ENCODE results near the gene ANXA2R. TPM values are rescaled to one million over a fixed set of nuclear protein-coding genes. Genes with fewer than 3 reads are reported as not detected.

ANXA2R gene
- total and polyA plus RNA-seq, 4 donors: 0.57 to 2.8 (median 1.3) TPM

- H3K4me1 ChIP-seq (ENCODE audit: control insufficient read depth, insufficient read depth, low read length): peaks cover 18% of the 10 kb centered on the region
- peak overlapping the region; percentile 26 for H3K4me3 ChIP-seq (ENCODE audit: low read depth, low read length)
- WGBS (ENCODE audit: insufficient coverage): 4% methylated on average over 35 of the region's 39 CpGs
- H3K27ac ChIP-seq (ENCODE audit: low read depth, low read length): peak overlapping the region; percentile 15
- no peaks in the 10 kb centered on the region for H3K36me3 ChIP-seq (ENCODE audit: control insufficient read depth, insufficient read depth, low read length)
- peaks cover 97% of the 10 kb centered on the region for H3K27me3 ChIP-seq (ENCODE audit: control insufficient read depth, insufficient read depth, low read length)
- no peaks in the 10 kb centered on the region for H3K9me3 ChIP-seq (ENCODE audit: control insufficient read depth, insufficient read depth, low read length)
- peak in 3 of 6 donors; percentile 56 to 77 (median 73) for DNase-seq (ENCODE audit: low read depth in 4 of 6, low spot score in 6 of 6)
Measured at GRCh38 chr5:43019614-43020398, 20.3 kb downstream of the ANXA2R start.

DNA sequence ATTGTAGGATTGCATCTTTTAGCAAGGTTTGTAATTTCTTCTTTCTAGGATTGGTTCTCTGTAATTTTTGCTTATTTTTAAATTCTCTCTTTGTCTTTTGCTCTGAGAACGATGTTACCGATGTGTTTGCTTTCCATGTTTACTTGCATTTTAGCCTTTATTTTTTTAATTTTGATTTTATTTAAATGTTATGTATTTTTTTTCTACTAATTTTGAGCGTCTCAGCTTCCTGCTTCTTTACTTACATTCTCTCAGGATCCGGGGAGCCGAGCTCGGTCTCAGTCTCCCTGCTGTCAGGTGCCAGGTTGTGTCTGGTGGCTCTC is 20.9 kb downstream of the ANXA2R start:
- WGBS (ENCODE audit: insufficient coverage): 6% methylated on average over 3 of the region's 6 CpGs
- Histone ChIP-seq H3K27ac (ENCODE audit: low read depth, low read length) (no peak overlapping the region), H3K27me3 (ENCODE audit: control insufficient read depth, insufficient read depth, low read length) (peaks cover 94% of the 10 kb centered on the region), H3K9me3 (ENCODE audit: control insufficient read depth, insufficient read depth, low read length) (no peaks in the 10 kb centered on the region), H3K4me1 (ENCODE audit: control insufficient read depth, insufficient read depth, low read length) (peaks cover 18% of the 10 kb centered on the region), H3K4me3 (ENCODE audit: low read depth, low read length) (peak overlapping the region; percentile 26), H3K36me3 (ENCODE audit: control insufficient read depth, insufficient read depth, low read length) (no peaks in the 10 kb centered on the region)
- DNase-seq (ENCODE audit: low read depth in 4 of 6, low spot score in 6 of 6): no peak

GRCh38 chr5:43017428-43017815 is 22.7 kb downstream of the ANXA2R start:
- Histone ChIP-seq H3K4me3 (ENCODE audit: low read depth, low read length) (peak overlapping the region; percentile 17), H3K27ac (ENCODE audit: low read depth, low read length) (no peak overlapping the region), H3K4me1 (ENCODE audit: control insufficient read depth, insufficient read depth, low read length) (peaks cover 18% of the 10 kb centered on the region), H3K36me3 (ENCODE audit: control insufficient read depth, insufficient read depth, low read length) (no peaks in the 10 kb centered on the region), H3K9me3 (ENCODE audit: control insufficient read depth, insufficient read depth, low read length) (no peaks in the 10 kb centered on the region), H3K27me3 (ENCODE audit: control insufficient read depth, insufficient read depth, low read length) (peaks cover 79% of the 10 kb centered on the region)
- WGBS (ENCODE audit: insufficient coverage): 12% methylated on average over 9 of the region's 13 CpGs
- DNase-seq (ENCODE audit: low read depth in 4 of 6, low spot score in 6 of 6): peak in 1 of 6 donors; percentile 44

DNA sequence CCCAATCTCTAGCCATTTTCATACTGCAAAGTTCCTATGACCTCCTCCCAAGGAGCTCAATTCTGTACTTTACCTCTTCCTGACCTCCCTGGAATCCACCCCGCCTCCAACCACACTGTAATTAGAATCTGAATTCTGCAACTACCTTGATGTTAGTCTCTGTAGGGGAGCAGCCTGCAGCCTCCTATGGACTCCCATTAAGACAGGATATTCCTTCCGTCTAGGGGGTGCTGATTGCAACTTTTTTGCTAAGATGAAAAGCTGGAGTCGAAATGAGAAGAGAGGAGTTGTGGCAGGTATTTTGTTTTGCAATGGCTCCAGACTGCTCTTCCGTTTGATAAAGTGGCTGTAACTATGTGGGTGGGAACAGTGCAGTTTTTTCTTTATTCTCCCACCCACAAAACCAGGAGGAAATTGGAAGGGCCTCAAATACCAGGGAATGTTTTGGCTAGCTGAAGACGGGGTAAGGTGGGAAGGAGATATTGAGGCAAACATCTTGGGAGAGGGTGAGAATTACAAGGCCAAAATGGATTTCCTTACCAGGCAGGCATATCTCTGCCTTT is 23.8 kb downstream of the ANXA2R start:
- no peaks in the 10 kb centered on the region for H3K9me3 ChIP-seq (ENCODE audit: control insufficient read depth, insufficient read depth, low read length)
- H3K27ac ChIP-seq (ENCODE audit: low read depth, low read length): no peak overlapping the region
- peaks cover 78% of the 10 kb centered on the region for H3K27me3 ChIP-seq (ENCODE audit: control insufficient read depth, insufficient read depth, low read length)
- H3K36me3 ChIP-seq (ENCODE audit: control insufficient read depth, insufficient read depth, low read length): no peaks in the 10 kb centered on the region
- DNase-seq (ENCODE audit: low read depth in 4 of 6, low spot score in 6 of 6): no peak
- WGBS (ENCODE audit: insufficient coverage): 79% methylated on average over 2 of the region's 5 CpGs
- H3K4me1 ChIP-seq (ENCODE audit: control insufficient read depth, insufficient read depth, low read length): peaks cover 18% of the 10 kb centered on the region
- H3K4me3 ChIP-seq (ENCODE audit: low read depth, low read length): no peak overlapping the region

DNA sequence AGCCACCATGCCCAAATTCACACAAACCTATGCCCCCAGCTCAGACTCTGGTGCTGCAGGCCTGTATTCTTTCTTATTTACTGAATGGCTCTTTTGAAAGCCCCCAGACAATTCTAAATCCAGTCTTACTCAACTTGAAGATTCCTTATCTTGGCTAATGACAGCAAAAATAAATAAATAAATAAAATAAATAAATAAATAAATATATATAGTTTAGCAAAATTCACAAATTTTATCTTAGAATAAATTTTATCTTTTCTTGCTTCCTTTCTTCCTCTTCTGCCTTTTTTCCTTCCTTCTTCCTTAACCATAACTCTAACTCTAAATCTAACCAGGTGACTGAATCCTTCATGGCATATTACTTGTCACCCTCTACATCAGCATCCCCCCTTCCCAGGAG is 25.6 kb downstream of the ANXA2R start:
- no peaks in the 10 kb centered on the region for H3K36me3 ChIP-seq (ENCODE audit: control insufficient read depth, insufficient read depth, low read length)
- DNase-seq (ENCODE audit: low read depth in 4 of 6, low spot score in 6 of 6): no peak
- peaks cover 10% of the 10 kb centered on the region for H3K4me1 ChIP-seq (ENCODE audit: control insufficient read depth, insufficient read depth, low read length)
- no peaks in the 10 kb centered on the region for H3K9me3 ChIP-seq (ENCODE audit: control insufficient read depth, insufficient read depth, low read length)
- peaks cover 78% of the 10 kb centered on the region for H3K27me3 ChIP-seq (ENCODE audit: control insufficient read depth, insufficient read depth, low read length)
- no peak overlapping the region for H3K27ac ChIP-seq (ENCODE audit: low read depth, low read length)
- H3K4me3 ChIP-seq (ENCODE audit: low read depth, low read length): no peak overlapping the region

- H3K4me3 ChIP-seq (ENCODE audit: low read depth, low read length): no peak overlapping the region
- H3K4me1 ChIP-seq (ENCODE audit: control insufficient read depth, insufficient read depth, low read length): peaks cover 18% of the 10 kb centered on the region
- H3K27me3 ChIP-seq (ENCODE audit: control insufficient read depth, insufficient read depth, low read length): peaks cover 78% of the 10 kb centered on the region
- H3K9me3 ChIP-seq (ENCODE audit: control insufficient read depth, insufficient read depth, low read length): no peaks in the 10 kb centered on the region
- H3K36me3 ChIP-seq (ENCODE audit: control insufficient read depth, insufficient read depth, low read length): no peaks in the 10 kb centered on the region
- H3K27ac ChIP-seq (ENCODE audit: low read depth, low read length): no peak overlapping the region
- DNase-seq (ENCODE audit: low read depth in 4 of 6, low spot score in 6 of 6): no peak
- WGBS (ENCODE audit: insufficient coverage): 28% methylated on average over 2 of the region's 3 CpGs
Measured at GRCh38 chr5:43010935-43011315, 29.2 kb downstream of the ANXA2R start.

- WGBS (ENCODE audit: insufficient coverage): 3% methylated on average over 32 of the region's 35 CpGs
- peak in 3 of 6 donors; percentile 52 to 92 (median 91) for DNase-seq (ENCODE audit: low read depth in 4 of 6, low spot score in 6 of 6)
- Histone ChIP-seq H3K36me3 (ENCODE audit: control insufficient read depth, insufficient read depth, low read length) (no peaks in the 10 kb centered on the region), H3K9me3 (ENCODE audit: control insufficient read depth, insufficient read depth, low read length) (no peaks in the 10 kb centered on the region), H3K27ac (ENCODE audit: low read depth, low read length) (peak overlapping the region; percentile 84), H3K4me3 (ENCODE audit: low read depth, low read length) (peak overlapping the region; percentile 54), H3K27me3 (ENCODE audit: control insufficient read depth, insufficient read depth, low read length) (peaks cover 87% of the 10 kb centered on the region), H3K4me1 (ENCODE audit: control insufficient read depth, insufficient read depth, low read length) (peaks cover 18% of the 10 kb centered on the region)
Measured at GRCh38 chr5:43008363-43009153, 31.6 kb downstream of the ANXA2R start.

DNA sequence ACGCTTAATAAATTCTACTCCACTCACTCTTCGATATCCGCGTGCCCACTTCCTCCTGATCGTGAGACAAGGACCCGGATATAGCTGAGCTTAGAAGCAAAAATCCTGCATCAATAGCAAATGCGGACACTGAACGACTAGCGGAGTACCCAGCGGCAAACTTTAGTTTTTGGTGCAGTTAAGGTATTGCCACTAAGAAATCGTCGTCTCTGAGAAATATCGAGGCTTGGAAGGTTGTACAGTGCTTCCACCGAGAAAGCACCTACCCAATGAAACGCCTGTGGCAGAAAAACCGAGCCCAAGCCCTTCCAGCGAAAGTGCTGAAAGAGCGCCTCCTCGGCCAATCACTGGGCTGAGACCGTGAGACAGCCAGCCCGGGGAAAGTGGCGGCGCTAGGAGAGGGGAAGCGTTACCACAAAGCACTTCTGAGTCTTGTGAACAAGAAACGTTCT is 32.2 kb downstream of the ANXA2R start:
- Histone ChIP-seq H3K27me3 (ENCODE audit: control insufficient read depth, insufficient read depth, low read length) (peaks cover 90% of the 10 kb centered on the region), H3K4me1 (ENCODE audit: control insufficient read depth, insufficient read depth, low read length) (peaks cover 18% of the 10 kb centered on the region), H3K27ac (ENCODE audit: low read depth, low read length) (peak overlapping the region; percentile 84), H3K36me3 (ENCODE audit: control insufficient read depth, insufficient read depth, low read length) (no peaks in the 10 kb centered on the region), H3K4me3 (ENCODE audit: low read depth, low read length) (peak overlapping the region; percentile 54), H3K9me3 (ENCODE audit: control insufficient read depth, insufficient read depth, low read length) (no peaks in the 10 kb centered on the region)
- 1% methylated on average over 19 of the region's 25 CpGs for WGBS (ENCODE audit: insufficient coverage)
- DNase-seq (ENCODE audit: low read depth in 4 of 6, low spot score in 6 of 6): peak in 3 of 6 donors; percentile 77 to 85 (median 81)

DNA sequence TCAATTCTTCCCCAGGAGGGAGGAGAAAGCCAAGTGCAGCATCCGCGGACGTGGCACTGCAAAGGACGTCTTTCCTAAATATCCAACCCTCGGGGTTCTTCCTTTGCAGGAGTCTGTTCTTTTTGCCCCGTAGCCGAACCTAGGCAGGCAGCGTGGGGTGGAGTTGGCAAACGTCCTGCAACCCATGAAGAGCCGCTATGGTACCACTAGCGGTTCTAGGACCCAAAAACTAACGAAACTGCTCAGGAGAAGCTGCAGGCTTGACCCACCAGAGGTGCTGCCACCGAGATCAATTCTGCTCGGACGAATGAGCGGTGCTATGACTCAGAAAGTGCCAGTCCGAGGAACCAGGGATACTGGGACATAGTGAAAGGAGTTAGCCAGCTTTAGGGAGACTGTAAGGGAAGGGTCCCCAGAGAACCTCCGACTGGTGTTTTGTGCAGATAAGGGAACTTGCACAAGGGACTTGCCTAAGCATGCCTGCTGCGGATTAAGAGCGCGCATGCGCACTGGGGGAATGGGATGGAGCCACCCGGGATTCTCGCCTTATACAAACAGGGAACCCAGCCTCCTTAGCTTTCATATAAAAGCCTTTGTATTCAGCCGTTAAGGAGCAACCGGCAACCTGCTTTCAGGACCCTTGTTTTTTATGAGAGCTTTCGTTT is 32.7 kb downstream of the ANXA2R start:
- H3K9me3 ChIP-seq (ENCODE audit: control insufficient read depth, insufficient read depth, low read length): no peaks in the 10 kb centered on the region
- H3K27me3 ChIP-seq (ENCODE audit: control insufficient read depth, insufficient read depth, low read length): peaks cover 95% of the 10 kb centered on the region
- no peaks in the 10 kb centered on the region for H3K36me3 ChIP-seq (ENCODE audit: control insufficient read depth, insufficient read depth, low read length)
- peaks cover 18% of the 10 kb centered on the region for H3K4me1 ChIP-seq (ENCODE audit: control insufficient read depth, insufficient read depth, low read length)
- DNase-seq (ENCODE audit: low read depth in 4 of 6, low spot score in 6 of 6): peak in 4 of 6 donors; percentile 80 to 94 (median 87)
- WGBS (ENCODE audit: insufficient coverage): under 1% methylated on average over 27 of the region's 27 CpGs
- H3K27ac ChIP-seq (ENCODE audit: low read depth, low read length): peak overlapping the region; percentile 84
- peak overlapping the region; percentile 54 for H3K4me3 ChIP-seq (ENCODE audit: low read depth, low read length)

Data from spinal cord (tissue), 10 donors.